ENCODE results near the gene MRPL11.

The MRPL11 gene

GRCh38 chr11:66388780-66389386 is 49.8 kb downstream of the MRPL11 start:
- peak; percentile 74 for DNase-seq (ENCODE audit: low spot score)

GRCh38 chr11:66386171-66387069 is 52.2 kb downstream of the MRPL11 start:
- peak; percentile 78 for DNase-seq (ENCODE audit: low spot score)

Data from CD4-positive, alpha-beta T cell treated with Interleukin-6 at 100 ng/mL for 8 hours (primary cell).